Measurements from ENCODE around the gene TNXB.
"Not testable (repeated sequence)": the region's sequence is repeated elsewhere in the genome, so short reads cannot be mapped to it uniquely, and the experiment has no call there.

The TNXB gene

DNA sequence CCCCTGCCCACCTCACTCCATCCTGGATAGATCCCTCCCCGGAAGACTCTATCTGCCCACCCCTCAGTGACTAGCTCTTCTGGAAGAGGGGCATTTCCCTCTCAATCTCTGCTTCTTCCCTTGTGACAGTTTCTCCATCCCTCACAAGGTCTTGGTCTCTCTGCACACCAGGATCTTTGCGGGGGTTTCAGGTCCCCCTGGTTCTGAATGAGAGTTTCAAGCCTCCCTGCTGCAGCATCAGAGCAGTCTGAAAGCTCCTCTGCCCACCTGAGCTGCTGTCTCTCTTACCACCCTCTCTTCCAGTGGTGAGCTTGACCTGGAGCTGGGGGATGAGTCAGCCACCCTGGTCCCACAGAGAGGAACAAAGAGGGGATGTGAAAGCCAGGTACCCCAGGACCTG lies 24.4 kb downstream of the TNXB start:
- DNase-seq: no peak

GRCh38 chr6:32083812-32084768 lies 25.0 kb downstream of the TNXB start:
- no peak for DNase-seq

GRCh38 chr6:32082935-32083334 lies 26.2 kb downstream of the TNXB start:
- no peak for DNase-seq

GRCh38 chr6:32082478-32082877 lies 26.7 kb downstream of the TNXB start:
- DNase-seq: no peak

- no peak for DNase-seq
These were observed 27.8 kb downstream of the TNXB start for GRCh38 chr6:32081168-32081990.

GRCh38 chr6:32079566-32080290 lies 29.4 kb downstream of the TNXB start:
- DNase-seq: no peak

- no peak for DNase-seq
These were observed 32.8 kb downstream of the TNXB start for GRCh38 chr6:32076321-32076809.

- DNase-seq: no peak
These were observed 33.4 kb downstream of the TNXB start for GRCh38 chr6:32075781-32076180.

DNA sequence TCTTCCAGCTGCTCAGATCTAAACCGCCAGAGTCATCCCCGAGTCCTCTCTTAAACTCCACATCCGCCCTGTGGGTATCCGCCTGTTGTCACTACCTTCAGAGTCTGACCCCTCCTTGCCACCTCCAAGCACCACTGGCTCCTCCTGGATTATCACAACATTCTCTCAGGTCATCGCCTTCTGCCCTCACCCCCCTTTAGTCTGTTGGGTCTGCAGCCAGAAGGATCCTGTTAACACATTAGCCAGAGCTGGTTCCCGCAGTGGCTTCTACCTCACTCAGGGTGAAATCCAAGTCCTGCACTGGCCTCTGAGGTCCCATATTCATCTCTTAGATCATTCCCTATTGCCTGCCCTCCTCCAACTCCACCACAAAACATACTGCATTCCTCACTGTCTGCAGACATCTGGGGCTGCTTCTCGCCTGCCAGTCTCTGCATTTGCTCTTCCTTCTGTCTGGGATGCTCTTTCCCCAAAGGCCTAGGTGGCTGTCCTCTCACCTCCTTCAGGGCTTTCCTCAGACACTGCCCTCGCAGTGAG lies 34.1 kb downstream of the TNXB start:
- no peak for DNase-seq

- DNase-seq: no peak
These were observed 35.5 kb downstream of the TNXB start for GRCh38 chr6:32073613-32074012.

GRCh38 chr6:32073101-32073500 lies 36.0 kb downstream of the TNXB start:
- no peak for DNase-seq

DNA sequence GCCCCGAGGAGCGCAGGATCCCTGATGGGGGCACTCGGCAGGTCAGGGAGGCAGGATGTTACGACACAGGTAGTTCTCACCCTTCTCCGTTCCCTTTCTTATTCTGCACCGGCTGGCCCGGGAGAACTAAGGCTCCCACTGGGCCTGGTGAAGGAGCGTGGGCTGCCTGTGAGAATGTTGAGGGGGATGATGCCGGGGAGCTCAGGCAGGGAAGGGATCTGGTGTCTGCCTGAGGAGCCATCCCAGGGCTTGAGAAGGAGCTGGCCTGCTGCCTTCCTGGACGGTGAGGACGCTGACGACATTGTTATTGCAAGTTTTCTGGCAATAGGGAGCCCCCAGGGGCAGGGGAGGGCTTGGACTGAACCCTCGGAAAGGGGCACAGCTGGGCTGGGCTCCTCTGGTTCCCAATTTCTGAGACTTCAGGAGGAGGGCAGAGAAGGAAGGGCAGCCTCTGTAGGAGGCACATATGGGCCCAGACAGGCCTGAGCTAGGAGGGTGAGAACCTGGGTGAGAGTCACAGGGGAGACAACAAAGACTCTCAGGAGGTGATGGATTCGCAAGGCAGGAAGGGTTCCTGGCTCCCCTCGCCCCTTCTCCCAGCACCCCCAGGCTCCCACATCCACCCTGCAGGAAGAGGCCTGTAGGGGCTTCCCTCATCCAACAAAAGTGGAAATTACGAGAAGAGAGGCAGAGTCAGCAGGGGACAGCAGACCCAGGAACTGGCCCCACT lies 38.2 kb downstream of the TNXB start:
- DNase-seq: no peak

GRCh38 chr6:32069878-32070515 lies 39.1 kb downstream of the TNXB start:
- DNase-seq: no peak

GRCh38 chr6:32069460-32069859 lies 39.7 kb downstream of the TNXB start:
- no peak for DNase-seq

- DNase-seq: no peak
These were observed 40.3 kb downstream of the TNXB start for GRCh38 chr6:32068867-32069266.

- DNase-seq: not testable (repeated sequence)
These were observed 40.8 kb downstream of the TNXB start for GRCh38 chr6:32068315-32068714.

DNA sequence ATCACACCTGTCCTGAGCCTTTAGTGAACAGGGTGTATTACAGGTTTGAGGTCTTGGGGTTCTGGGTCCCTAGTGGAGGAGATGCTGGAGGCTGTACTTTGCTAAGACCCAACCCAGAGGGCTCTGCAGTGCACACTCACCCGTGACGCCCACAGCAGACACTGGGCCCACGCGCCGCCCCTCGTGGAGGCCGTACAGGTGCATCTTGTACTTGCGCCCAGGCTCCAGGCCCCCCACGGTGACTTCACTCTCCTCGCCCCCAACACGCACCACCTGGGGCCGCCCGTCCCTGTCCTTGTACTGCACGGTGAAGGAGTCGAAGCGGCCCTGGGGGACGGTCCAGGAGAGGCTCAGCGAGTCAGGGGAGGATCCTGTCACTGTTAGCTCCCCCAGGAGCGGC lies 41.6 kb downstream of the TNXB start:
- not testable (repeated sequence) for DNase-seq

DNA sequence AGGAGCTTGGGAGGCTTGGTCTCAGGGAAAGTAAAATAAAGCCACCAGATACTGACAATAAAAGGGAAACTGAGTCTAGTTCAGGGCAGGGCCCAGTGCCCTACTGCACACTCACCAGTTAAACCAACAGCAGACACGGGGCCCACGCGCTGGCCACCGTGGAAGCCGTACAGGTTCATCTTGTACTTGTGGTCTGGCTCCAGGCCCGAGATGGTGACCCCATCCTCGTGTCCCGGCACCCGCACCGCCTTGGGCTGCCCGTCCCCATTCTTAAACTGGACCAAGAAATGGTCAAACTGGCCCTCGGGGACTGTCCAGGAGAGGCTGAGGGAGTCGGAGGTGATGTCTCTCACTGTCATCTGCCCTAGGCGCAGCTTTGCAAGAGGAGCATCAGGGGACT lies 44.4 kb downstream of the TNXB start:
- DNase-seq: no peak

- no peak for DNase-seq
These were observed 48.0 kb downstream of the TNXB start for GRCh38 chr6:32060966-32061655.

DNA sequence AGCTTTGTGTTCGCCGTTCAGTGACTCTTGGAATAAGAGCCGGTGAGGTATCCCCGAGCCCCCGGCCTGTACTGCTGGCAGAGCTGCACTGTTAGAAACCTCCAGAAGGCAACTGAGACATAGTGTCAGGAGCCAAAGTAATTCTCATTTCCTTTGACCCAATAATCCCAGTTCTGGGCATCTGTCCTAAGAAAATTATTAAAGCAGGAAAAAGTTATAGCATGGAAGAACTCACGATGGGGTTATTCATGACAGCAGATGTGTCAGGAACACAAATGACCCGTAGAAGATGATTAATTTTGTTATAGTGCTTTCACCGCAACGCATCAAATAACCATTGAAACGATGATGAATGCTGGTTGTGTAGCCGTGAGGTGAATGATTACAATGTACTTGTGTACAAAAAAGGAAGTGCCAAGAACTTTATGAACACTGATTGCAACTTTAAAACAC lies 50.6 kb downstream of the TNXB start:
- no peak for DNase-seq

DNA sequence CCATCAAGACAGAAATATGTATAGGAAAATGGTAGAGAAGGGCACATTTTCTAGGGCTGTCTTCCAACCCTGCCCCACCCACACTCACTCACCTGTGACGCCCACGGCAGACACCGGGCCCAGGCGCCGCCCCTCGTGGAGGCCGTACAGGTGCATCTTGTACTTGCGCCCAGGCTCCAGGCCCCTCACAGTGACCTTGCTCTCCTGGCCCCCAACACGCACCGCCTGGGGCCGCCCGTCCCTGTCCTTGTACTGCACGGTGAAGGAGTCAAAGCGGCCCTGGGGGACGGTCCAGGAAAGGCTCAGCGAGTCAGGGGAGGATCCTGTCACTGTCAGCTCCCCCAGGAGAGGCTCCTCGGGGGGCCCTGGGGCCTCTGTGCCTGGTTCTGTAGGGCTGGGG lies 51.2 kb downstream of the TNXB start:
- no peak for DNase-seq

Measured in stimulated activated CD4-positive, alpha-beta T cell treated with anti-CD3 and anti-CD28 coated beads, Interleukin-4, amount 100 ng/mL, for 1 hour (primary cell).